Lower lobe of right lung (tissue), 2 donors: Measurements from ENCODE around the gene BICD1. TPM values are rescaled to one million over a fixed set of nuclear protein-coding genes. Genes with fewer than 3 reads are reported as not detected.

Experiments
- ATAC-seq, 2 donors: fragments of 200-7000 bp; cut with Tn5 transposase; one replicate each; pipeline ENCODE4 v1.9.1; 2020 to 2022; ENCODE audit warnings: mild to moderate bottlenecking in 2 of 2, moderate library complexity in 2 of 2
- DNase-seq: peaks from one replicate; pipeline ENCODE4 v3.0.0-alpha.2; 2020
- H3K27ac ChIP-seq: fragments of 200-600 bp; one replicate; pipeline ENCODE4 v1.8.0; 2022
- H3K27me3 ChIP-seq: fragments of 200-600 bp; one replicate; pipeline ENCODE4 v1.8.0; 2022; ENCODE audit warnings: low read depth
- H3K36me3 ChIP-seq: fragments of 200-600 bp; one replicate; pipeline ENCODE4 v1.8.0; 2022; ENCODE audit warnings: mild to moderate bottlenecking
- H3K4me1 ChIP-seq: fragments of 200-600 bp; one replicate; pipeline ENCODE4 v1.8.0; 2022
- H3K4me3 ChIP-seq: fragments of 200-600 bp; one replicate; pipeline ENCODE4 v1.8.0; 2022; ENCODE audit warnings: mild to moderate bottlenecking
- H3K9me3 ChIP-seq: fragments of 200-600 bp; one replicate; pipeline ENCODE4 v1.8.0; 2022
- intact Hi-C: fragments of 100-400 bp; cut with DNase I; formaldehyde crosslinking; loops from one replicate; pipeline ENCODE4 v1.11.0; 2022
- total RNA-seq: library from RNA; stranded (reverse); fragmentation: NEBNext Ultra II Directional; extraction: Animal tissue kit (Norgen Biotek cat#: 25700); gene quantifications from one replicate; pipeline ENCODE4 v1.2.1, GENCODE V29; 2021
- TF ChIP-seq, protein P1 (sequence below): fragments of 200-600 bp; IDR thresholded peaks from one replicate; pipeline ENCODE4 v1.8.0; 2022; ENCODE audit warnings: antibody characterized with exemption, mild to moderate bottlenecking
- donor health status: DM: no; HTN: yes; CAD: no; lungs with severe emphysema.

The BICD1 gene
- total RNA-seq, 1 donor from 2014 or later, result 11.0 TPM

DNA sequence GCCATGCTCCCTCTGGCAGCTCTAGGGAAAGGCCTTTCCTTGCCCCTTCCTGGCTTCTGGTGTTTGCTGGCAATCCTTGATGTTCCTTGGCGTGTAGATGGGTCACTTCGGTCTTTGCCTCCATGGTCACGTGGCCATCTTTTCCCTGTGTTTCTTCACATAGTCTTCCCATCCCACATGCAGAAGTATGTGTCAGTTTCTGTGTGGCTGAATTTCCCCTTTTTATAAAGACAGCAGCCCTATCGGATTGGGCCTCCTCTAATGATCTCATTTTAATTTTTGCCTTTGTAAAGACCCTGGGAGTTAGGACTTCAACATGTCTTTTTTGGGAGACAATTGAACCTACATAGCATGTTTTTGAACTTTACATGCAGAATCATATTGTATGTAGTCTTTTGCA lies 185.5 kb downstream of the BICD1 start:
- H3K27me3 ChIP-seq, result no peaks in the 10 kb centered on the region
- no peak overlapping the region for H3K4me3 ChIP-seq
- no peaks in the 10 kb centered on the region for H3K9me3 ChIP-seq
- H3K4me1 ChIP-seq, result no peaks in the 10 kb centered on the region
- TF ChIP-seq, protein P1, sequence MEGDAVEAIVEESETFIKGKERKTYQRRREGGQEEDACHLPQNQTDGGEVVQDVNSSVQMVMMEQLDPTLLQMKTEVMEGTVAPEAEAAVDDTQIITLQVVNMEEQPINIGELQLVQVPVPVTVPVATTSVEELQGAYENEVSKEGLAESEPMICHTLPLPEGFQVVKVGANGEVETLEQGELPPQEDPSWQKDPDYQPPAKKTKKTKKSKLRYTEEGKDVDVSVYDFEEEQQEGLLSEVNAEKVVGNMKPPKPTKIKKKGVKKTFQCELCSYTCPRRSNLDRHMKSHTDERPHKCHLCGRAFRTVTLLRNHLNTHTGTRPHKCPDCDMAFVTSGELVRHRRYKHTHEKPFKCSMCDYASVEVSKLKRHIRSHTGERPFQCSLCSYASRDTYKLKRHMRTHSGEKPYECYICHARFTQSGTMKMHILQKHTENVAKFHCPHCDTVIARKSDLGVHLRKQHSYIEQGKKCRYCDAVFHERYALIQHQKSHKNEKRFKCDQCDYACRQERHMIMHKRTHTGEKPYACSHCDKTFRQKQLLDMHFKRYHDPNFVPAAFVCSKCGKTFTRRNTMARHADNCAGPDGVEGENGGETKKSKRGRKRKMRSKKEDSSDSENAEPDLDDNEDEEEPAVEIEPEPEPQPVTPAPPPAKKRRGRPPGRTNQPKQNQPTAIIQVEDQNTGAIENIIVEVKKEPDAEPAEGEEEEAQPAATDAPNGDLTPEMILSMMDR, result no peak
- no peak for DNase-seq
- no peaks in the 10 kb centered on the region for H3K36me3 ChIP-seq
- no peak overlapping the region for H3K27ac ChIP-seq
- intact Hi-C loops, result no loop called here
- ATAC-seq, result no peak

DNA sequence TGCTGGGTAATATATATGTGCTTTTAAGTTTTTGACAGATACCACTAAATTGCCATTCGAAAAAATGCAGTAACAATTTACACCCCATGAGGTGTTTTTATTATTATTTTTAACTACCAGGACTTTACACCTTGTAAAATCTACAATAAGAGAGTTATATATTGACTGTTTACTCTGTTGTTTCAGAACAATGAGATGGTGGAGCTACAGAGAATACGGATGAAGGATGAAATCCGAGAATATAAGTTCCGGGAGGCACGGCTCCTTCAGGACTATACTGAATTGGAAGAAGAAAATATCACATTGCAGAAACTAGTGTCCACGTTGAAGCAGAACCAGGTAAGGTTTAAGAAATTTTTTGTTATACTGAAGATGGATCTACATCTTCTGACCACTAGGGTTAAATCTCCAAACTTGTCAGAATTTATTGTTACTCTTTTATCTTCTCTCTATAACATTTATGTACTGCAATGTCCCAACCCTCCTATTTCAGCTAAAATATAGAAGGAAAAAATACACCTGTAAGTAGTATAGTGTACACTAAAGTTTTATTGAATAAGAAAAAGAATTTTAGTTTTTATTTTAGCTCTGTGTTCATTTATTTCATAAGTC lies 187.3 kb downstream of the BICD1 start:
- no peaks in the 10 kb centered on the region for H3K4me1 ChIP-seq
- no peaks in the 10 kb centered on the region for H3K9me3 ChIP-seq
- DNase-seq (no peak), ATAC-seq (no peak)
- no peak overlapping the region for H3K4me3 ChIP-seq
- H3K27me3 ChIP-seq, result no peaks in the 10 kb centered on the region
- no peak overlapping the region for H3K27ac ChIP-seq
- intact Hi-C loops, result no loop called here
- TF ChIP-seq, protein P1, result no peak
- H3K36me3 ChIP-seq, result no peaks in the 10 kb centered on the region

DNA sequence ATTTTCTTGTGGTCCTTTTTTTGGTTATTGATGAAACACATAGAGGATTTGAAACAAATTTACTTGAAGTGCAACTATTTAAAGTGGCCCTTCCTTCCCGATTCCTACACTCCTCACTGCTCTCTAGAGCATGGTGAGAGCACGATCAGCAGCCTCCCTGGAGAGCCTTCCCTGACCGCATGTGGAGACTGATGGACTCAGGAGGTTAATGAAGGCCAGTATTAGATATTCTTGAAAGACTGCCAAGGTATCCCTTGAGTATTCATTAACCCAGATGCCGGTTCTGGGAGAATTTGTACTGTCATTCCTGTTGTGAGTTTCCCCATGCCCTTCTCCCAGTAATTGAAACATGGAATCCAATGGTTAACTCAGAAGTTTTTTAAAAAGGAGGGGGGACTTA lies 189.9 kb downstream of the BICD1 start:
- Histone ChIP-seq H3K4me3 (no peak overlapping the region), H3K36me3 (no peaks in the 10 kb centered on the region), H3K27ac (no peak overlapping the region), H3K9me3 (no peaks in the 10 kb centered on the region), H3K4me1 (no peaks in the 10 kb centered on the region), H3K27me3 (no peaks in the 10 kb centered on the region)
- ATAC-seq (no peak), DNase-seq (no peak)
- TF ChIP-seq, protein P1, result no peak
- intact Hi-C loops, result no loop called here

DNA sequence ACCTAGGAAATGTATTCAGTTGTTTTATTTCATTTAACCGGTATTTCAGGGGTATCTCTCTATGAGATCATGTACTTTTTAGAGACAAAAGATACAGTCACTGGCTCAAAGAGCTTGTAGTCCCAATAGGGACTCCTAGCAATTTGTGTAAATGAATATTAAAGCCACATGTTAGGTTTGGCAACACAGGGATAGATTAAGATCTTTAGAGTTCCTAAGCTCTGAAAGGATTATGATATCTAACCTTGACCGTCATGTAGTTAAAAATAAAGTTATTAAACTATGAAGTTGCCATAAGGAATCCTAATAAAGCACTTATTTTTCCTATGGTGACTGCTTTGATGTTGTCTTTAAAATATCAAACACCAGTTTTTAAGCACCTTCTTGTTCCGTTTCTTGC lies 192.3 kb downstream of the BICD1 start:
- no peaks in the 10 kb centered on the region for H3K4me1 ChIP-seq
- no peaks in the 10 kb centered on the region for H3K9me3 ChIP-seq
- no peak for DNase-seq
- no peak overlapping the region for H3K27ac ChIP-seq
- H3K4me3 ChIP-seq, result no peak overlapping the region
- intact Hi-C loops, result no loop called here
- TF ChIP-seq, protein P1, result no peak
- H3K27me3 ChIP-seq, result no peaks in the 10 kb centered on the region
- no peak for ATAC-seq
- no peaks in the 10 kb centered on the region for H3K36me3 ChIP-seq

DNA sequence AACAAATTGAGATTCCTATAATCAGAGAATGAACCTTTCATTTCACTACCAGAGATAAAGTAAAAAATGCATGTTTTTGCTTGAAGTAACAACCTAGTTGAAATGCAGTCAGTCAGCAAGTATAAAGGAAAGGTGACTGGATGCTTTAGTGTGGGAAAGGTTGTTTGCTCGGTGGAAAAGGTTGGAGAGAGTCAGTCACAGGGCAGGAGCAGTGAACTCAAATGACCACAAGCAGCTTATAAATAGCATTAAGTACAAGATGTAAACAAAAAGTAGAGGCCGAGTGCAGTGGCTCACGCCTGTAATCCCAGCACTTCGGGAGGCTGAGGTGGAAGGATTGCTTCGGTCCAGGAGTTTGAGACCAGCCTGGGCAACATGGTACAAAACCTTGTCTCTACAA lies 194.6 kb downstream of the BICD1 start:
- no peak overlapping the region for H3K4me3 ChIP-seq
- ATAC-seq, result no peak
- H3K9me3 ChIP-seq, result no peaks in the 10 kb centered on the region
- no peaks in the 10 kb centered on the region for H3K4me1 ChIP-seq
- no peaks in the 10 kb centered on the region for H3K27me3 ChIP-seq
- intact Hi-C loops, result loop anchor here (10.0 kb wide), 1 partner anchor 236 kb away; no protein-coding TSS in a partner anchor
- no peak overlapping the region for H3K27ac ChIP-seq
- no peak for DNase-seq
- peaks cover 4% of the 10 kb centered on the region for H3K36me3 ChIP-seq
- TF ChIP-seq, protein P1, result no peak
